HL-60/S4 treated with retinoic acid at 250 ng/mL for 4 days and 3 days (cell line): Measurements from ENCODE around the gene CLSTN2.

ENCODE experiments used
- in situ Hi-C: fragments of 300-500 bp; cut with MboI; formaldehyde crosslinking; loops from 2 replicates; pipeline ENCODE4 v1.7.0; 2022; ENCODE audit warnings: low sequenced_read_pairs

Gene CLSTN2

DNA sequence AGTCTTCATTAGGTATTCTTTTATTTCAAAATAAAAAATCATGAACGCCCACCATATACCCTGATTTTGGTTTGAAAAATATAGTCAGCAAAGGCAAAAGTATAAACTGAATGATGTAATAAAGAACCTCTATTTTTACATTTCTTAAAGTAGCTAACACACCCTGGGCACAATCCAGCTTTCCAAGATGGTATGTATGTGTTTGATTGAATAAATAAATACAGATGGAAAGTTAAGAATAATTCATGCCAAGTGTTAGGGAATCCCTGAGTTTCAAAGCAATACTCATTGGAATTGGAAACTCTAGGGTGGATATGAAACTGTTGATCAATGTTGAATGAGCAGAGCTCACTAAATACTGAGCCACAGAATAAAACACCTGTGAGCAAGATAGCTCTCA is 679.0 kb downstream of the CLSTN2 start:
- in situ Hi-C loops: no loop called here

GRCh38 chr3:140617135-140617534 is 682.1 kb downstream of the CLSTN2 start:
- in situ Hi-C loops: no loop called here

DNA sequence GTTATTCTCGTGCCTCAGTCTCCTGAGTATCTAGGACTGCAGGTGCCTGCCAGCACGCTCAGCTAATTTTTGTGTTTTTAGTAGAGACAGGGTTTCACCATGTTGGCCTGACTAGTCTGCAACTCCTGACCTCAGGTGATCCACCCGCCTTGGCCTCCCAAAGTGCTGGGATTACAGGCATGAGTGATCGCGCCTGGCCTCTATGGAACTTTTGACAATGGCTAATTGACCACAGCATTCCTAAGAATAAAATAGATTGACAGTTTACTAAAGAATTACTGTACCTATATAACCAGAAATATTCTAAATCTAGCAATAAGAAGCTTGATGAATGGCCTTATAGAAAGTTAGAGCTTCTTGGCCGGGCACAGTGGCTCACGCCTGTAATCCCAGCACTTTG is 691.9 kb downstream of the CLSTN2 start:
- in situ Hi-C loops: no loop called here
